GM23248 (cell line): ENCODE measurements around the gene LRRC9. TPM values are rescaled to one million over a fixed set of nuclear protein-coding genes. Genes with fewer than 3 reads are reported as not detected.

ENCODE experiments used
- DNase-seq: peaks from one replicate; pipeline ENCODE4 v3.0.0-alpha.2; 2015
- H2AFZ ChIP-seq: fragments of 200-600 bp; sonication (generic); 2 replicates; pipeline ENCODE4 v1.6.1; 2016; ENCODE audit warnings: antibody characterized with exemption
- H3F3A ChIP-seq: fragments of 200-600 bp; sonication (generic); 2 replicates; pipeline ENCODE4 v1.6.1; 2016; ENCODE audit warnings: mild to moderate bottlenecking, antibody characterized with exemption, mixed run types; ENCODE audit not compliant: insufficient read depth
- H3K27ac ChIP-seq: fragments of 200-600 bp; sonication (generic); 2 replicates; pipeline ENCODE4 v1.5.1; 2016; ENCODE audit warnings: mild to moderate bottlenecking
- H3K27me3 ChIP-seq: fragments of 200-600 bp; sonication (generic); replicated peaks from 2 replicates; pipeline ENCODE4 v1.6.1; 2016; ENCODE audit warnings: mild to moderate bottlenecking; ENCODE audit not compliant: insufficient read depth
- H3K36me3 ChIP-seq: fragments of 200-600 bp; sonication (generic); 2 replicates; pipeline ENCODE4 v1.6.1; 2016; ENCODE audit warnings: low read depth, mild to moderate bottlenecking
- H3K4me1 ChIP-seq: fragments of 200-600 bp; sonication (generic); 2 replicates; pipeline ENCODE4 v1.6.1; 2016; ENCODE audit warnings: mild to moderate bottlenecking; ENCODE audit not compliant: insufficient read depth
- H3K4me2 ChIP-seq: fragments of 200-600 bp; sonication (generic); one replicate; pipeline ENCODE4 v1.6.1; 2016; ENCODE audit warnings: mild to moderate bottlenecking; ENCODE audit not compliant: unreplicated experiment
- H3K4me3 ChIP-seq: fragments of 200-600 bp; sonication (generic); 2 replicates; pipeline ENCODE4 v1.5.1; 2016; ENCODE audit warnings: mild to moderate bottlenecking
- H3K79me2 ChIP-seq: fragments of 200-600 bp; sonication (generic); 2 replicates; pipeline ENCODE4 v1.6.1; 2016; ENCODE audit warnings: mild to moderate bottlenecking; ENCODE audit not compliant: insufficient read depth
- H3K9ac ChIP-seq: fragments of 200-600 bp; sonication (generic); 2 replicates; pipeline ENCODE4 v1.6.1; 2016; ENCODE audit warnings: mild to moderate bottlenecking
- H3K9me2 ChIP-seq: fragments of 200-600 bp; sonication (generic); 2 replicates; pipeline ENCODE4 v1.6.1; 2016; ENCODE audit warnings: mixed run types, mild to moderate bottlenecking, moderate library complexity; ENCODE audit not compliant: insufficient read depth
- H3K9me3 ChIP-seq: fragments of 200-600 bp; sonication (generic); one replicate; pipeline ENCODE4 v1.6.1; 2017; ENCODE audit warnings: low read depth
- H4K20me1 ChIP-seq: fragments of 200-600 bp; sonication (generic); 2 replicates; pipeline ENCODE4 v1.6.0; 2016; ENCODE audit not compliant: insufficient read depth
- EZH2 ChIP-seq: fragments of 200-600 bp; sonication (generic); IDR thresholded peaks from 2 replicates; pipeline ENCODE4 v1.6.1; 2018; ENCODE audit warnings: antibody characterized with exemption, mild to moderate bottlenecking; ENCODE audit not compliant: insufficient read depth, poor library complexity, severe bottlenecking
- EZH2phosphoT487 ChIP-seq: fragments of 200-600 bp; sonication (generic); IDR thresholded peaks from 2 replicates; pipeline ENCODE4 v1.6.1; 2018; ENCODE audit warnings: antibody characterized with exemption, moderate library complexity, mild to moderate bottlenecking, low read depth; ENCODE audit not compliant: insufficient read depth
- WGBS, 2 experiments: methylation state at CpG; one replicate each; pipeline ENCODE4 v1.1.6; 2015 to 2017; ENCODE audit warnings: low lambda C conversion rate in 2 of 2, low coverage in 1 of 2; ENCODE audit errors: missing lambda C conversion rate in 2 of 2; 5-methylcytosine and 5-hydroxymethylcytosine counted together
- in situ Hi-C: fragments of 300-500 bp; cut with MboI; formaldehyde crosslinking; loops from 2 replicates; pipeline ENCODE4 v1.15.0; 2020
- polyA plus RNA-seq: library from polyadenylated mRNA; unstranded; fragments of >200 nt; fragmentation: Nextera tagmentation; extraction: Ambion mirVana; gene quantifications from 2 replicates; pipeline ENCODE4 v1.2.1, GENCODE V29; 2016
- total RNA-seq: library from RNA; depleted of rRNA; stranded (reverse); fragments of >200 nt; shearing (Covaris generic); gene quantifications from 2 replicates; pipeline ENCODE4 v1.2.3, GENCODE V29; 2014

Gene LRRC9
- total and polyA plus RNA-seq, 2 experiments from 2014 or later: not detected

DNA sequence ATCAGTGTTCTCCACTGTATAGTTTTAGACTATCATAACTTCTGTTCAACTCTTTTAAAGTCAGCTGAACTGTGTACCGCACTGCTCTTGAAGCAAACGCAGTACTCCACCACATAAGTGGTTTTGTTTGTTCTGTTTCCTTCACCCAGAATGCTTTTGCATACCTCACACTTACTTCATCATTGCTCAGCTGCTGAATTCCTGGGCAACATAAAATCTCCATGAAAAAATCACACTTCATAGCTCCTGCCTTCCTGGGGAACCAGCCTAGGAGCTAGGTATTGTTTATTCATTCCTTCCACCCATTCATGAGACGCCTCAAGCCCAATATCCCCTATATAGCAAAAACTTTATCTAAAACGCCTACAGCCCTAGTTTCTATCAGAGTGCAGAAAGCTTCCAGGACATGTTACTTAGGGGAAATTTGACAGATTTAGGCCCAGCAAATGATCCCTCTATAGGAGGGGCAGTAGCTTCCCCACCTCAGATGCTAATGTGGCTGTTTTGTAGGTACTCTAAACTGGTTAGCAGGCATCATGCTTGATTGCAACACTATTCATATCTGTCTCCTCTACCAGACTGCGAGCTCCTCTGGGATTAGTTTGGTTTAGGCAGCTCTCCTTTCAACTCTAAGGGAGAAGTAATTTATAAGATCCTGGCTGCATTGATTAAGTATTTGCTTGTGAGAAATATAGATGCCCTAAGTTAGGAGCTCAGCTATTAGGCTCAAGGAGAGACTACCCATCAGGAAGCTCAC lies 44.5 kb downstream of the LRRC9 start:
- DNase-seq: peak; percentile 28
- no peaks in the 10 kb centered on the region for H4K20me1 ChIP-seq
- H3K27me3 ChIP-seq: no peaks in the 10 kb centered on the region
- no peaks in the 10 kb centered on the region for H3K9me2 ChIP-seq
- H3K36me3 ChIP-seq: no peaks in the 10 kb centered on the region
- peaks cover 4% of the 10 kb centered on the region; the same call in 1 of the 2 replicates for H3F3A ChIP-seq
- TF ChIP-seq EZH2 (no peak), EZH2phosphoT487 (no peak)
- H2AFZ ChIP-seq: peak overlapping the region; percentile 95
- H3K27ac ChIP-seq: no peak overlapping the region
- H3K4me2 ChIP-seq: peak overlapping the region; percentile 82
- no peaks in the 10 kb centered on the region for H3K9me3 ChIP-seq
- WGBS, 2 experiments: 56 to 68% methylated on average over 5 of the region's 5 CpGs
- H3K4me3 ChIP-seq: no peak overlapping the region
- no peaks in the 10 kb centered on the region for H3K79me2 ChIP-seq
- 0 out of 2 replicates have a peak, but pooled peaks cover 7% of the 10 kb centered on the region for H3K4me1 ChIP-seq
- no peak overlapping the region for H3K9ac ChIP-seq
- in situ Hi-C loops: loop anchor here (5.0 kb wide), 1 partner anchor 218 kb away; no protein-coding TSS in a partner anchor

DNA sequence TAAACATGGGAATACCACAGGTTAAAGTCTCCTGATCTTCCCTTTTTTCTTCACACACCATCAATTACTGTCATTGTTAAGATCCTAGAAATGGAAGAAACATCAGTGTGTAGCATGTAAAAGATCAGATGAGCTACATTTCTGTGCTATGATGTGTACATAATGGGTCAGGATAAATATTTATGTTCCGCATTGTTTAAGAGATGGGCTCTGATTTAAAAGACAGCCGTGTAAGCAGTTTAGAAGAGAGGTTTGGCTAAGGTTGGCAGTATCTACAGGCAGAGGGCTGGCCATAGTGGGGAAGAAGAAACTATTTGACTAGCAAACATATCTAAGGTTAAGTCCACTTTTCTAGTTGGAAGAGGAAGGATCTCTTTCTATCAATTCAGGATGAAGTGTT lies 49.4 kb downstream of the LRRC9 start:
- no peaks in the 10 kb centered on the region for H3K27me3 ChIP-seq
- no peaks in the 10 kb centered on the region for H3K79me2 ChIP-seq
- no peak overlapping the region for H3K9ac ChIP-seq
- in situ Hi-C loops: no loop called here
- no peaks in the 10 kb centered on the region for H3K9me3 ChIP-seq
- WGBS, 2 experiments: 74% methylated on average over 2 of the region's 2 CpGs
- peaks cover 4% of the 10 kb centered on the region; the same call in 1 of the 2 replicates for H3F3A ChIP-seq
- 0 out of 2 replicates have a peak, but pooled peaks cover 6% of the 10 kb centered on the region for H3K4me1 ChIP-seq
- DNase-seq: no peak
- no peak overlapping the region for H3K4me2 ChIP-seq
- no peaks in the 10 kb centered on the region for H3K36me3 ChIP-seq
- no peaks in the 10 kb centered on the region for H3K9me2 ChIP-seq
- H3K27ac ChIP-seq: no peak overlapping the region
- H4K20me1 ChIP-seq: no peaks in the 10 kb centered on the region
- no peak overlapping the region for H3K4me3 ChIP-seq
- H2AFZ ChIP-seq: no peak overlapping the region
- TF ChIP-seq EZH2: no peak
- TF ChIP-seq EZH2phosphoT487: no peak

DNA sequence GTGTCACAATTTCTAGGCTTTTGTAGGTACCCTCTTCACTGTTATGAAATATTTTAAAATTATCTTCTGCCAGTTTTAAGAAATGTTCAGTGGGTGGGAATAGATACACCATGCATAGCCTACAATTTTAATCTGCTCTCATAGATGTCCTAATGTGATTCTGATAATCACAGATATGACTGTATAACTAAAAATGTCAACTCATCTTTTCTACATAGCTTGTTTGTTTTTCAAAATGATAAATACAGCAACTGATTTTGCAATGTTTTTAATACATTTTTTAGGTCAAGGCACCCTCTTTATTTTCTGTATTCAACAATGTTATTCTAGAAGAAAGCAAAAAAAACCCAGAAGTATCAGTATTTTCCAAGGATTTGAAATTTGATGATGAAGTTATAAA lies 61.6 kb downstream of the LRRC9 start:
- TF ChIP-seq EZH2phosphoT487 (no peak), EZH2 (no peak)
- Histone ChIP-seq H3K9ac (no peak overlapping the region), H4K20me1 (no peaks in the 10 kb centered on the region), H3K4me2 (no peak overlapping the region), H3K36me3 (no peaks in the 10 kb centered on the region), H3K4me1 (no peaks in the 10 kb centered on the region), H2AFZ (no peak overlapping the region), H3K27me3 (no peaks in the 10 kb centered on the region), H3K79me2 (no peaks in the 10 kb centered on the region), H3K9me3 (no peaks in the 10 kb centered on the region), H3F3A (no peaks in the 10 kb centered on the region), H3K4me3 (no peak overlapping the region), H3K9me2 (no peaks in the 10 kb centered on the region), H3K27ac (no peak overlapping the region)
- no peak for DNase-seq
- in situ Hi-C loops: no loop called here

- H3K36me3 ChIP-seq: no peaks in the 10 kb centered on the region
- H3K4me3 ChIP-seq: no peak overlapping the region
- TF ChIP-seq EZH2 (no peak), EZH2phosphoT487 (no peak)
- in situ Hi-C loops: no loop called here
- H3K4me1 ChIP-seq: no peaks in the 10 kb centered on the region
- no peak overlapping the region for H3K9ac ChIP-seq
- no peak overlapping the region for H3K4me2 ChIP-seq
- H4K20me1 ChIP-seq: no peaks in the 10 kb centered on the region
- no peaks in the 10 kb centered on the region for H3K79me2 ChIP-seq
- no peak for DNase-seq
- H3F3A ChIP-seq: no peaks in the 10 kb centered on the region
- H3K9me2 ChIP-seq: no peaks in the 10 kb centered on the region
- no peaks in the 10 kb centered on the region for H3K27me3 ChIP-seq
- H3K9me3 ChIP-seq: no peaks in the 10 kb centered on the region
- H3K27ac ChIP-seq: no peak overlapping the region
- no peak overlapping the region for H2AFZ ChIP-seq
These were observed 63.1 kb downstream of the LRRC9 start for GRCh38 chr14:59983048-59983447.
